Peyer's patch (tissue), 4 donors: Measurements from ENCODE around the gene TNIP3.

Source experiments
- CTCF ChIP-seq, 6 experiments: fragments of 450-650 bp in 4 of 6; fragments of 200-600 bp in 2 of 6; sonication (generic) in 1 of 6; IDR thresholded peaks; one replicate each; pipeline ENCODE4 v1.5.1; 2017 to 2019; ENCODE audit warnings: antibody characterized with exemption in 6 of 6, mild to moderate bottlenecking in 3 of 6, moderate library complexity in 1 of 6
- POLR2A ChIP-seq, 2 donors: fragments of 450-650 bp; IDR thresholded peaks; one replicate each; pipeline ENCODE4 v1.5.1; 2017; ENCODE audit warnings: antibody characterized with exemption in 2 of 2, mild to moderate bottlenecking in 2 of 2, moderate library complexity in 2 of 2

GRCh38 chr4:121183989-121184388, 19.9 kb upstream of the TNIP3 start:
- TF ChIP-seq CTCF (IDR thresholded peaks at IDR 0.05), result no peak
- no peak for TF ChIP-seq POLR2A (IDR thresholded peaks at IDR 0.05)
